CD4-positive, alpha-beta T cell (primary cell): ENCODE results near the gene FBN1. TPM values are rescaled to one million over a fixed set of nuclear protein-coding genes. Genes with fewer than 3 reads are reported as not detected.

Experiments
- ATAC-seq: fragments of 200-7000 bp; cut with Tn5 transposase; one replicate; pipeline ENCODE4 v1.10.0; 2022; ENCODE audit warnings: mild to moderate bottlenecking; ENCODE audit not compliant: poor library complexity
- CTCF ChIA-PET: fragments of 350-600 bp; sonication (Branson Sonifier 250); formaldehyde crosslinking; loops from one replicate; lab custom pipeline; 2021; ENCODE audit warnings: antibody characterized with exemption, inconsistent platforms; lab: Charles Lee
- POLR2A ChIA-PET: fragments of 350-600 bp; sonication (Branson Sonifier 250); formaldehyde crosslinking; loops from one replicate; lab custom pipeline; 2021; ENCODE audit warnings: antibody characterized with exemption, inconsistent platforms; lab: Charles Lee
- DNase-seq, 14 experiments: peaks; one replicate each; pipeline ENCODE4 v3.0.0-alpha.2; 2013 to 2020; ENCODE audit warnings: mixed read lengths in 2 of 14
- H3K27ac ChIP-seq, 2 donors: one replicate each; pipeline versions ENCODE4 v1.5.1 to v1.7.0; 2013; ENCODE audit warnings: low read length in 2 of 2, low read depth in 1 of 2, mild to moderate bottlenecking in 1 of 2
- H3K27me3 ChIP-seq, 2 experiments: 1 replicate in 1 of 2; 2 replicates in 1 of 2; pipeline versions ENCODE4 v1.6.1 to v1.7.0; 2013; ENCODE audit warnings: low read length in 2 of 2, control low read depth in 1 of 2, mild to moderate bottlenecking in 1 of 2, moderate library complexity in 1 of 2; ENCODE audit not compliant: insufficient read depth in 2 of 2, control insufficient read depth in 1 of 2
- H3K36me3 ChIP-seq: one replicate; pipeline ENCODE4 v1.6.1; 2013; ENCODE audit warnings: low read length, control low read depth; ENCODE audit not compliant: insufficient read depth
- H3K4me1 ChIP-seq: one replicate; pipeline ENCODE4 v1.6.1; 2013; ENCODE audit warnings: low read length, control low read depth; ENCODE audit not compliant: insufficient read depth
- H3K4me3 ChIP-seq: one replicate; pipeline ENCODE4 v1.5.1; 2013; ENCODE audit warnings: mild to moderate bottlenecking, low read length, moderate library complexity
- H3K9me3 ChIP-seq, 2 experiments: 1 replicate in 1 of 2; 2 replicates in 1 of 2; pipeline versions ENCODE4 v1.6.1 to v1.7.0; 2013; ENCODE audit warnings: low read length in 2 of 2, mild to moderate bottlenecking in 2 of 2, control low read depth in 1 of 2, moderate library complexity in 1 of 2; ENCODE audit not compliant: control insufficient read depth in 1 of 2, insufficient read depth in 1 of 2
- H3K27ac Mint-ChIP-seq: one replicate; pipeline ENCODE4 v1.8.0; 2020; ENCODE audit warnings: mixed read lengths
- H3K27me3 Mint-ChIP-seq: one replicate; pipeline ENCODE4 v1.8.0; 2021; ENCODE audit warnings: mixed read lengths
- H3K36me3 Mint-ChIP-seq: one replicate; pipeline ENCODE4 v1.8.0; 2021; ENCODE audit warnings: low read depth, mixed read lengths
- H3K4me1 Mint-ChIP-seq: one replicate; pipeline ENCODE4 v1.8.0; 2021; ENCODE audit warnings: low read depth, mixed read lengths
- H3K4me3 Mint-ChIP-seq: one replicate; pipeline ENCODE4 v1.8.0; 2020; ENCODE audit warnings: mild to moderate bottlenecking, mixed read lengths
- H3K9me3 Mint-ChIP-seq: one replicate; pipeline ENCODE4 v1.8.0; 2020; ENCODE audit warnings: mixed read lengths
- intact Hi-C, 2 experiments: fragments of 100-400 bp; cut with DNase I in 1 of 2; cut with micrococcal nuclease in 1 of 2; formaldehyde crosslinking; loops; one replicate each; pipeline versions ENCODE4 v1.15.1 to v1.9.0; 2023 to 2025; cut with DNase I, micrococcal nuclease
- total RNA-seq, 174 experiments: library from RNA in 2 of 174; stranded (reverse) in 2 of 174; gene quantifications; one replicate each; pipeline ENCODE4 v1.2.3 and lab custom pipeline; 2021 to 2026
- TF ChIP-seq, protein P1 (sequence below): fragments of 200-600 bp; IDR thresholded peaks from one replicate; pipeline ENCODE4 v1.8.0; 2022; ENCODE audit warnings: antibody characterized with exemption, mild to moderate bottlenecking

Gene FBN1
- total RNA-seq, 2 experiments from 2014 or later, result 0.11 to 0.25 TPM

DNA sequence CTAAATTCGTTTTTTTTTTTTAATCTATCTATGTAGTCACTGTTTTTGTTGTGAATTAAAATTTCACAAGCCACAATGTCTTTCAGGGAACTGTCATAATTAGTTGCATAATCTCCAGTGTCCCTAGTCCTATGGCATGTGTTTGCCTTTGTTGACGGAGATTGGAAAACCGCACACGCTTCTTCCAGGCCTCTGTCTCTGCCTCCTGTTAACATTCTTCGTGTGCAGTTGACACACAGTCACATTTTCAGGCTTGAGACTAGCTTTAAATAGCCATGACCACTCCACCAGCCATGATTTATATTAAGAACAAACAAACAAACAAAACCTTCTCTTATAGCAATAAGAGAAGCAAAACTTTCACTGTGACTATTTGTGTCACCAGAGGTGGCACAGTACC is 174.4 kb downstream of the FBN1 start:
- no peak overlapping the region for H3K4me3 ChIP-seq
- Mint-ChIP-seq H3K9me3 (no peaks in the 10 kb centered on the region), H3K27me3 (no peaks in the 10 kb centered on the region), H3K4me1 (no peaks in the 10 kb centered on the region), H3K27ac (no peak overlapping the region), H3K36me3 (no peaks in the 10 kb centered on the region), H3K4me3 (no peak overlapping the region)
- POLR2A ChIA-PET, result no interaction called here
- no peak for DNase-seq
- CTCF ChIA-PET, result no interaction called here
- no peaks in the 10 kb centered on the region for H3K4me1 ChIP-seq
- no peak for ATAC-seq
- no peaks in the 10 kb centered on the region for H3K36me3 ChIP-seq
- intact Hi-C loops, result no loop called here
- TF ChIP-seq, protein P1, sequence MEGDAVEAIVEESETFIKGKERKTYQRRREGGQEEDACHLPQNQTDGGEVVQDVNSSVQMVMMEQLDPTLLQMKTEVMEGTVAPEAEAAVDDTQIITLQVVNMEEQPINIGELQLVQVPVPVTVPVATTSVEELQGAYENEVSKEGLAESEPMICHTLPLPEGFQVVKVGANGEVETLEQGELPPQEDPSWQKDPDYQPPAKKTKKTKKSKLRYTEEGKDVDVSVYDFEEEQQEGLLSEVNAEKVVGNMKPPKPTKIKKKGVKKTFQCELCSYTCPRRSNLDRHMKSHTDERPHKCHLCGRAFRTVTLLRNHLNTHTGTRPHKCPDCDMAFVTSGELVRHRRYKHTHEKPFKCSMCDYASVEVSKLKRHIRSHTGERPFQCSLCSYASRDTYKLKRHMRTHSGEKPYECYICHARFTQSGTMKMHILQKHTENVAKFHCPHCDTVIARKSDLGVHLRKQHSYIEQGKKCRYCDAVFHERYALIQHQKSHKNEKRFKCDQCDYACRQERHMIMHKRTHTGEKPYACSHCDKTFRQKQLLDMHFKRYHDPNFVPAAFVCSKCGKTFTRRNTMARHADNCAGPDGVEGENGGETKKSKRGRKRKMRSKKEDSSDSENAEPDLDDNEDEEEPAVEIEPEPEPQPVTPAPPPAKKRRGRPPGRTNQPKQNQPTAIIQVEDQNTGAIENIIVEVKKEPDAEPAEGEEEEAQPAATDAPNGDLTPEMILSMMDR, result no peak
- no peak overlapping the region for H3K27ac ChIP-seq
- no peaks in the 10 kb centered on the region for H3K27me3 ChIP-seq
- peaks cover 0 to 3% of the 10 kb centered on the region in 2 experiments for H3K9me3 ChIP-seq

DNA sequence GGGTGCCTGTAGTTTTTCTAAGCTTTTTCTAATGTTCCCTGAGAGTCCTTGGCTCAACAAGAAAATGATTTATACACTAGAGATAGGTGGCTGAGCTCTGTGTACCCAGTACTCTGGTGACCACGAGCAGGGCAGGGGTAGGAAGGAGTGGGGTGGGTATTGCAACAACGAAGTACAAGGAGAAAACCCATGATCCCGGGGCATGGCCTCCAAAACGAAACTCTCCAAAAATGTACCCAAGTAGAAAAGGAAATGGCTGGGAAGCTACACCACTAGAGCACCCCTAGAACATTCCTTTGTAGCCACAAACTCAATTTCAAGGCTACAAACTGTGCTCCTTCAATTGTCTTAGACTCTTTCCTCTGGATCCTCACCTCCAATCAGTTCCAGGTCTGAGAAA is 175.4 kb downstream of the FBN1 start:
- H3K36me3 Mint-ChIP-seq, result no peaks in the 10 kb centered on the region
- TF ChIP-seq, protein P1, result no peak
- DNase-seq (no peak), ATAC-seq (no peak)
- H3K4me1 Mint-ChIP-seq, result no peaks in the 10 kb centered on the region
- Histone ChIP-seq H3K9me3 (peaks cover 0 to 3% of the 10 kb centered on the region in 2 experiments), H3K27me3 (no peaks in the 10 kb centered on the region), H3K4me3 (no peak overlapping the region), H3K4me1 (no peaks in the 10 kb centered on the region), H3K36me3 (no peaks in the 10 kb centered on the region), H3K27ac (no peak overlapping the region)
- intact Hi-C loops, result no loop called here
- POLR2A ChIA-PET, result no interaction called here
- H3K9me3 Mint-ChIP-seq, result no peaks in the 10 kb centered on the region
- H3K27ac Mint-ChIP-seq, result no peak overlapping the region
- H3K4me3 Mint-ChIP-seq, result no peak overlapping the region
- no peaks in the 10 kb centered on the region for H3K27me3 Mint-ChIP-seq
- CTCF ChIA-PET, result no interaction called here

DNA sequence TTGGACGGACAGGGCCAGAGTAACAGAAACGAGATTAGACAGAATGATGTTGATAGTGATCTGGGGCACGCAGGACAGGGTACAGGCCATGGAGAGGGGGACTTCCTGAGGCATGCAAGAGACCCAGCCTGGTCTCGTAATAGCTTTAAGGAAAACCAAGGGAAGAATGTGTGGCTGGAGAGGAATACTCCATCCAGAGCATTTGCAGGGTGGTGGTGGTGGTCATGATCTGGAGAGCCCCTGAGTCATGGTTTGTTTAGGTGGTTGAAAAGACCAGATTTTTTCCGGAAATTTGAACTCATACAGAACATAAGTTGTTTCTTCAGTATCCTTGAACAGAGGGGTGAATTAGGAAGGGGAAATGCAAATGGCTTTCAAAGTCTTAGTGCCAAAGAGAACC is 175.8 kb downstream of the FBN1 start:
- ATAC-seq, result no peak
- POLR2A ChIA-PET, result no interaction called here

More for the DNA sequence above, 175.8 kb downstream of the FBN1 start:
- Mint-ChIP-seq H3K36me3 (no peaks in the 10 kb centered on the region), H3K4me3 (no peak overlapping the region), H3K4me1 (no peaks in the 10 kb centered on the region), H3K9me3 (no peaks in the 10 kb centered on the region), H3K27me3 (no peaks in the 10 kb centered on the region), H3K27ac (no peak overlapping the region)
- CTCF ChIA-PET, result no interaction called here
- Histone ChIP-seq H3K4me3 (no peak overlapping the region), H3K4me1 (no peaks in the 10 kb centered on the region), H3K27me3 (no peaks in the 10 kb centered on the region), H3K9me3 (peaks cover 0 to 3% of the 10 kb centered on the region in 2 experiments), H3K27ac (no peak overlapping the region), H3K36me3 (no peaks in the 10 kb centered on the region)
- no peak for DNase-seq
- TF ChIP-seq, protein P1, result no peak
- intact Hi-C loops, result no loop called here
